Activated CD4-positive, alpha-beta memory T cell treated with anti-CD3 and anti-CD28 coated beads for 36 hours (primary cell): ENCODE measurements around the gene UBE4B. TPM values are rescaled to one million over a fixed set of nuclear protein-coding genes. Genes with fewer than 3 reads are reported as not detected.
A peak's percentile ranks its signal among the peaks of the same experiment; 100 is the strongest.

Experiments used
- CTCF ChIA-PET: fragments of 350-600 bp; sonication (Branson Sonifier 250); formaldehyde crosslinking; loops from one replicate; lab custom pipeline; 2021; ENCODE audit warnings: antibody characterized with exemption, inconsistent platforms; lab: Charles Lee
- POLR2A ChIA-PET: fragments of 350-600 bp; sonication (Branson Sonifier 250); formaldehyde crosslinking; loops from one replicate; lab custom pipeline; 2021; ENCODE audit warnings: antibody characterized with exemption; lab: Charles Lee
- DNase-seq: peaks from one replicate; pipeline ENCODE4 v3.0.0-alpha.2; 2020
- H3K27ac Mint-ChIP-seq: one replicate; pipeline ENCODE4 v1.8.0; 2021; ENCODE audit warnings: mixed read lengths
- H3K27me3 Mint-ChIP-seq: one replicate; pipeline ENCODE4 v1.8.0; 2021; ENCODE audit warnings: mixed read lengths
- H3K36me3 Mint-ChIP-seq: one replicate; pipeline ENCODE4 v1.8.0; 2021; ENCODE audit warnings: mixed read lengths
- H3K4me1 Mint-ChIP-seq: one replicate; pipeline ENCODE4 v1.8.0; 2021; ENCODE audit warnings: low read depth, mixed read lengths
- H3K4me3 Mint-ChIP-seq: one replicate; pipeline ENCODE4 v1.8.0; 2021; ENCODE audit warnings: mild to moderate bottlenecking, mixed read lengths
- H3K9me3 Mint-ChIP-seq: one replicate; pipeline ENCODE4 v1.8.0; 2021; ENCODE audit warnings: mixed read lengths
- intact Hi-C: fragments of 100-400 bp; cut with micrococcal nuclease; formaldehyde crosslinking; loops from one replicate; pipeline ENCODE4 v1.15.1; 2023
- total RNA-seq, 2 experiments: library from RNA; stranded (reverse); gene quantifications; one replicate each; pipeline ENCODE4 v1.2.3, GENCODE V29; 2021

UBE4B gene
- total RNA-seq, 2 experiments from 2014 or later, result 24.3 to 25.3 TPM

GRCh38 chr1:10170239-10170574 lies 137.4 kb downstream of the UBE4B start:
- intact Hi-C loops, result loop anchor here (1.0 to 2.0 kb wide), 5 partner anchors 17 to 266 kb away; partner anchors contain the start of gene UBE4B
- Mint-ChIP-seq H3K27me3 (no peaks in the 10 kb centered on the region), H3K36me3 (peaks cover 52% of the 10 kb centered on the region), H3K9me3 (no peaks in the 10 kb centered on the region), H3K4me3 (no peak overlapping the region), H3K27ac (peak overlapping the region; percentile 83), H3K4me1 (peaks cover 40% of the 10 kb centered on the region)
- peak; percentile 35 for DNase-seq
- POLR2A ChIA-PET, result interaction anchor here (1.0 to 1.9 kb wide), 3 partner anchors 29 to 266 kb away, joined by 3 to 9 read pairs (median 5); partner anchors contain the start of gene KIF1B
- CTCF ChIA-PET, result interaction anchor here (0.6 to 2.7 kb wide), 8 partner anchors 10 to 466 kb away, joined by 3 to 12 read pairs (median 4); partner anchors contain the start of genes CENPS, KIF1B, LZIC and NMNAT1

GRCh38 chr1:10171105-10171767 lies 138.5 kb downstream of the UBE4B start:
- intact Hi-C loops, result loop anchor here (2.0 kb wide), 2 partner anchors 16 to 138 kb away; partner anchors contain the start of gene UBE4B
- Mint-ChIP-seq H3K27ac (no peak overlapping the region), H3K4me1 (peaks cover 40% of the 10 kb centered on the region), H3K4me3 (no peak overlapping the region), H3K9me3 (no peaks in the 10 kb centered on the region), H3K27me3 (no peaks in the 10 kb centered on the region), H3K36me3 (peaks cover 51% of the 10 kb centered on the region)
- POLR2A ChIA-PET, result interaction anchor here (1.9 kb wide), 1 partner anchor 39 kb away, joined by 9 read pairs; the partner anchor contains the start of gene KIF1B
- DNase-seq, result no peak
- CTCF ChIA-PET, result interaction anchor here (1.2 to 2.7 kb wide), 4 partner anchors 39 to 268 kb away, joined by 3 to 12 read pairs (median 4); partner anchors contain the start of gene KIF1B

- no peak for DNase-seq
- ChIA-PET POLR2A (no interaction called here), CTCF (interaction anchor here (0.5 kb wide), 1 partner anchor 80 kb away, joined by 3 read pairs; no protein-coding TSS in a partner anchor)
- no peak overlapping the region for H3K4me3 Mint-ChIP-seq
- no peaks in the 10 kb centered on the region for H3K27me3 Mint-ChIP-seq
- peaks cover 40% of the 10 kb centered on the region for H3K4me1 Mint-ChIP-seq
- no peak overlapping the region for H3K27ac Mint-ChIP-seq
- H3K36me3 Mint-ChIP-seq, result peaks cover 53% of the 10 kb centered on the region
- intact Hi-C loops, result loop anchor here (2.0 kb wide), 2 partner anchors 15 to 139 kb away; partner anchors contain the start of gene UBE4B
- H3K9me3 Mint-ChIP-seq, result no peaks in the 10 kb centered on the region
Measured at GRCh38 chr1:10171995-10172669, 139.4 kb downstream of the UBE4B start.

GRCh38 chr1:10173582-10173981 lies 140.8 kb downstream of the UBE4B start:
- Mint-ChIP-seq H3K9me3 (no peaks in the 10 kb centered on the region), H3K27ac (no peak overlapping the region), H3K4me1 (peaks cover 33% of the 10 kb centered on the region), H3K36me3 (peaks cover 45% of the 10 kb centered on the region), H3K27me3 (no peaks in the 10 kb centered on the region), H3K4me3 (no peak overlapping the region)
- ChIA-PET POLR2A (no interaction called here), CTCF (interaction anchor here (0.6 kb wide), 1 partner anchor 447 kb away, joined by 3 read pairs; no protein-coding TSS in a partner anchor)
- intact Hi-C loops, result no loop called here
- DNase-seq, result no peak

- ChIA-PET POLR2A (no interaction called here), CTCF (no interaction called here)
- Mint-ChIP-seq H3K9me3 (no peaks in the 10 kb centered on the region), H3K4me3 (no peak overlapping the region), H3K27ac (no peak overlapping the region), H3K4me1 (peaks cover 5% of the 10 kb centered on the region), H3K36me3 (peaks cover 31% of the 10 kb centered on the region), H3K27me3 (no peaks in the 10 kb centered on the region)
- intact Hi-C loops, result no loop called here
- no peak for DNase-seq
Measured at GRCh38 chr1:10177876-10178275, 145.1 kb downstream of the UBE4B start.

GRCh38 chr1:10178597-10179405 lies 146.0 kb downstream of the UBE4B start:
- Mint-ChIP-seq H3K27me3 (no peaks in the 10 kb centered on the region), H3K4me3 (no peak overlapping the region), H3K9me3 (no peaks in the 10 kb centered on the region), H3K27ac (no peak overlapping the region), H3K36me3 (peaks cover 29% of the 10 kb centered on the region), H3K4me1 (peaks cover 5% of the 10 kb centered on the region)
- intact Hi-C loops, result no loop called here
- CTCF ChIA-PET, result no interaction called here
- no peak for DNase-seq
- POLR2A ChIA-PET, result no interaction called here

GRCh38 chr1:10179406-10180091 lies 146.8 kb downstream of the UBE4B start:
- POLR2A ChIA-PET, result no interaction called here
- Mint-ChIP-seq H3K27ac (no peak overlapping the region), H3K9me3 (no peaks in the 10 kb centered on the region), H3K4me3 (no peak overlapping the region), H3K36me3 (peaks cover 26% of the 10 kb centered on the region), H3K4me1 (peaks cover 5% of the 10 kb centered on the region), H3K27me3 (no peaks in the 10 kb centered on the region)
- intact Hi-C loops, result no loop called here
- DNase-seq, result no peak
- CTCF ChIA-PET, result no interaction called here

GRCh38 chr1:10181154-10181553 lies 148.4 kb downstream of the UBE4B start:
- ChIA-PET POLR2A (no interaction called here), CTCF (no interaction called here)
- Mint-ChIP-seq H3K4me1 (peaks cover 5% of the 10 kb centered on the region), H3K36me3 (peaks cover 15% of the 10 kb centered on the region), H3K27me3 (no peaks in the 10 kb centered on the region), H3K27ac (no peak overlapping the region), H3K9me3 (no peaks in the 10 kb centered on the region), H3K4me3 (no peak overlapping the region)
- DNase-seq, result no peak
- intact Hi-C loops, result no loop called here

- Mint-ChIP-seq H3K4me3 (no peak overlapping the region), H3K9me3 (peaks cover 2% of the 10 kb centered on the region), H3K27ac (no peak overlapping the region), H3K4me1 (peaks cover 5% of the 10 kb centered on the region), H3K27me3 (no peaks in the 10 kb centered on the region), H3K36me3 (peaks cover 3% of the 10 kb centered on the region)
- intact Hi-C loops, result loop anchor here (2.0 kb wide), 1 partner anchor 15 kb away; no protein-coding TSS in a partner anchor
- CTCF ChIA-PET, result no interaction called here
- DNase-seq, result no peak
- POLR2A ChIA-PET, result no interaction called here
Measured at GRCh38 chr1:10185759-10186158, 153.0 kb downstream of the UBE4B start.

- POLR2A ChIA-PET, result no interaction called here
- CTCF ChIA-PET, result interaction anchor here (1.3 kb wide), 1 partner anchor 24 kb away, joined by 4 read pairs; the partner anchor contains the start of gene KIF1B
- H3K27ac Mint-ChIP-seq, result no peak overlapping the region
- no peaks in the 10 kb centered on the region for H3K36me3 Mint-ChIP-seq
- peaks cover 5% of the 10 kb centered on the region for H3K4me1 Mint-ChIP-seq
- no peak overlapping the region for H3K4me3 Mint-ChIP-seq
- no peak for DNase-seq
- intact Hi-C loops, result loop anchor here (2.0 kb wide), 1 partner anchor 16 kb away; no protein-coding TSS in a partner anchor
- no peaks in the 10 kb centered on the region for H3K27me3 Mint-ChIP-seq
- H3K9me3 Mint-ChIP-seq, result peaks cover 2% of the 10 kb centered on the region
Measured at GRCh38 chr1:10186331-10187025, 153.7 kb downstream of the UBE4B start.

- POLR2A ChIA-PET, result no interaction called here
Measured at GRCh38 chr1:10187026-10187334, 154.2 kb downstream of the UBE4B start.

More at GRCh38 chr1:10187026-10187334, 154.2 kb downstream of the UBE4B start:
- peaks cover 2% of the 10 kb centered on the region for H3K9me3 Mint-ChIP-seq
- H3K36me3 Mint-ChIP-seq, result no peaks in the 10 kb centered on the region
- H3K4me1 Mint-ChIP-seq, result peaks cover 5% of the 10 kb centered on the region
- H3K4me3 Mint-ChIP-seq, result no peak overlapping the region
- intact Hi-C loops, result loop anchor here (2.0 kb wide), 1 partner anchor 16 kb away; no protein-coding TSS in a partner anchor
- H3K27me3 Mint-ChIP-seq, result no peaks in the 10 kb centered on the region
- CTCF ChIA-PET, result interaction anchor here (1.3 kb wide), 1 partner anchor 23 kb away, joined by 4 read pairs; the partner anchor contains the start of gene KIF1B
- no peak for DNase-seq
- no peak overlapping the region for H3K27ac Mint-ChIP-seq
